Tibial nerve (tissue), 4 donors: ENCODE data around the gene PHKG1.

Experiments
- EP300 ChIP-seq, 2 donors: sonication (generic); formaldehyde crosslinking; IDR thresholded peaks; one replicate each; pipeline ENCODE4 v1.6.1; 2017; ENCODE audit warnings: antibody characterized with exemption in 2 of 2, mild to moderate bottlenecking in 1 of 2
- POLR2A ChIP-seq, 2 donors: fragments of 450-650 bp; IDR thresholded peaks; one replicate each; pipeline ENCODE4 v1.6.1; 2017; ENCODE audit warnings: antibody characterized with exemption in 2 of 2, mild to moderate bottlenecking in 2 of 2, moderate library complexity in 2 of 2
- TF ChIP-seq, protein P1 (sequence below), 5 experiments: fragments of 200-600 bp in 3 of 5; fragments of 450-650 bp in 2 of 5; sonication (generic) in 3 of 5; IDR thresholded peaks; one replicate each; pipeline ENCODE4 v1.5.1; 2016 to 2019; ENCODE audit warnings: antibody characterized with exemption in 5 of 5, mild to moderate bottlenecking in 3 of 5, moderate library complexity in 2 of 5

GRCh38 chr7:56062382-56062781 is 30.4 kb downstream of the PHKG1 start:
- TF ChIP-seq, protein P1, sequence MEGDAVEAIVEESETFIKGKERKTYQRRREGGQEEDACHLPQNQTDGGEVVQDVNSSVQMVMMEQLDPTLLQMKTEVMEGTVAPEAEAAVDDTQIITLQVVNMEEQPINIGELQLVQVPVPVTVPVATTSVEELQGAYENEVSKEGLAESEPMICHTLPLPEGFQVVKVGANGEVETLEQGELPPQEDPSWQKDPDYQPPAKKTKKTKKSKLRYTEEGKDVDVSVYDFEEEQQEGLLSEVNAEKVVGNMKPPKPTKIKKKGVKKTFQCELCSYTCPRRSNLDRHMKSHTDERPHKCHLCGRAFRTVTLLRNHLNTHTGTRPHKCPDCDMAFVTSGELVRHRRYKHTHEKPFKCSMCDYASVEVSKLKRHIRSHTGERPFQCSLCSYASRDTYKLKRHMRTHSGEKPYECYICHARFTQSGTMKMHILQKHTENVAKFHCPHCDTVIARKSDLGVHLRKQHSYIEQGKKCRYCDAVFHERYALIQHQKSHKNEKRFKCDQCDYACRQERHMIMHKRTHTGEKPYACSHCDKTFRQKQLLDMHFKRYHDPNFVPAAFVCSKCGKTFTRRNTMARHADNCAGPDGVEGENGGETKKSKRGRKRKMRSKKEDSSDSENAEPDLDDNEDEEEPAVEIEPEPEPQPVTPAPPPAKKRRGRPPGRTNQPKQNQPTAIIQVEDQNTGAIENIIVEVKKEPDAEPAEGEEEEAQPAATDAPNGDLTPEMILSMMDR (IDR thresholded peaks at IDR 0.05) = no peak
- TF ChIP-seq POLR2A (IDR thresholded peaks at IDR 0.05) (no peak), EP300 (IDR thresholded peaks at IDR 0.05) (no peak)
